ENCODE data around the gene LIF. TPM values are rescaled to one million over a fixed set of nuclear protein-coding genes. Genes with fewer than 3 reads are reported as not detected.

Gene LIF
- total RNA-seq, 4 donors from 2014 or later: 0.30 to 0.84 (median 0.72) TPM

- TF ChIP-seq EP300 (IDR thresholded peaks at IDR 0.05): no peak
- no peak for TF ChIP-seq POLR2A (IDR thresholded peaks at IDR 0.05)
- TF ChIP-seq CTCF (IDR thresholded peaks at IDR 0.05): no peak
- Histone ChIP-seq H3K9me3 (no peaks in the 10 kb centered on the region), H3K27ac (no peak overlapping the region), H3K27me3 (no peaks in the 10 kb centered on the region), H3K36me3 (no peaks in the 10 kb centered on the region), H3K4me3 (no peak overlapping the region), H3K4me1 (peaks cover 0 to 42% (median 26%) of the 10 kb centered on the region in 4 donors)
- DNase-seq (ENCODE audit: low spot score in 2 of 2): no peak
- 93 to 96% methylated on average over 5 of the region's 5 CpGs for WGBS, 2 donors
Measured at GRCh38 chr22:30198152-30198825, 48.3 kb downstream of the LIF start.

DNA sequence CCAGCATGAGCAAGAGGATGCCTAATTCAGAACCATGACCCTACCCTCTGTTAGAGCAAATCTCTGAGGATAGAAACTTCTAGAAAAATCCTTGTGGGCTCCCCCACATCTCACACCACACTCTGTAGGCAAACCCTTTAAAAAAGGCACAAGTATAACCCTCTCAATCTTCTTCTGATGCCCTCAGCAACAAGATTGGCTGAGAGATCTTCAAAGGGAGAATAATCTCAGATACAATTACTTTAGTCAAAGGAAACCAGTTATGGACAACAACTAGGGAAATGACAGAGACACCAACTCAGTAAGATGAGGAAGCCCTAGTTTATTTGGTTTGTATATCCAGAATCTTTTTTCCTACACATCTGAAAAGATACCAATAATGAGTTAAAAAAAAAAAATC lies 49.2 kb downstream of the LIF start:
- Histone ChIP-seq H3K27me3 (no peaks in the 10 kb centered on the region), H3K4me3 (no peak overlapping the region), H3K4me1 (peaks cover 0 to 34% (median 23%) of the 10 kb centered on the region in 4 donors), H3K9me3 (no peaks in the 10 kb centered on the region), H3K36me3 (no peaks in the 10 kb centered on the region), H3K27ac (peak overlapping the region; percentile 64 to 86 (median 78))
- DNase-seq (ENCODE audit: low spot score in 2 of 2): no peak
- no peak for TF ChIP-seq POLR2A (IDR thresholded peaks at IDR 0.05)
- TF ChIP-seq CTCF (IDR thresholded peaks at IDR 0.05): no peak
- no peak for TF ChIP-seq EP300 (IDR thresholded peaks at IDR 0.05)

DNA sequence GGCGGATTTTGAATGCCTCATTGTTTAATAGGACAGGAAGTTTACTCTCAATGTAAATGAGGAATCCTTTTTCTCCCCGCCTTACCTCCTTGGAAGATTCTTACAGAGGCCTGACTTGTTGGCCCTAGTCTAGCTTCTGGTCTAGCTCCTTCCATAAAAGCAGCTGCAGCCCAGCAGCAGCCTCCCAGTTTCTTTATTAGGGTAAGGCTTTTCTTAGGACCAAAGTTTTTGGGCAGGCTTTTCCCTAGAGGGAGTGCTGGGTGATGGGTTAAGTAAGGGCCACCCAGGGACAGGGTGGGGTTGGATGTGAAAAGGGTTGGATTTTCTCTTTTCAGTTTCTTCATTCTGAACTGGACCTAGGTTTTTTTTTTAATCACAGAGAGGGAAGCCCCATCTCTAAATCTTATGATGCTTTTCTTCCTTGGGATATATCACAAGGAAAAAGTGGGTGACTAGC lies 49.7 kb downstream of the LIF start:
- Histone ChIP-seq H3K4me1 (peaks cover 0 to 31% (median 23%) of the 10 kb centered on the region in 4 donors), H3K4me3 (no peak overlapping the region), H3K36me3 (no peaks in the 10 kb centered on the region), H3K9me3 (no peaks in the 10 kb centered on the region), H3K27me3 (no peaks in the 10 kb centered on the region), H3K27ac (peak overlapping the region; percentile 64 to 86 (median 78))
- TF ChIP-seq EP300 (IDR thresholded peaks at IDR 0.05) (no peak), CTCF (IDR thresholded peaks at IDR 0.05) (no peak), POLR2A (IDR thresholded peaks at IDR 0.05) (no peak)
- WGBS, 2 donors: 9 to 10% methylated on average over 2 of the region's 2 CpGs
- DNase-seq (ENCODE audit: low spot score in 2 of 2): no peak

DNA sequence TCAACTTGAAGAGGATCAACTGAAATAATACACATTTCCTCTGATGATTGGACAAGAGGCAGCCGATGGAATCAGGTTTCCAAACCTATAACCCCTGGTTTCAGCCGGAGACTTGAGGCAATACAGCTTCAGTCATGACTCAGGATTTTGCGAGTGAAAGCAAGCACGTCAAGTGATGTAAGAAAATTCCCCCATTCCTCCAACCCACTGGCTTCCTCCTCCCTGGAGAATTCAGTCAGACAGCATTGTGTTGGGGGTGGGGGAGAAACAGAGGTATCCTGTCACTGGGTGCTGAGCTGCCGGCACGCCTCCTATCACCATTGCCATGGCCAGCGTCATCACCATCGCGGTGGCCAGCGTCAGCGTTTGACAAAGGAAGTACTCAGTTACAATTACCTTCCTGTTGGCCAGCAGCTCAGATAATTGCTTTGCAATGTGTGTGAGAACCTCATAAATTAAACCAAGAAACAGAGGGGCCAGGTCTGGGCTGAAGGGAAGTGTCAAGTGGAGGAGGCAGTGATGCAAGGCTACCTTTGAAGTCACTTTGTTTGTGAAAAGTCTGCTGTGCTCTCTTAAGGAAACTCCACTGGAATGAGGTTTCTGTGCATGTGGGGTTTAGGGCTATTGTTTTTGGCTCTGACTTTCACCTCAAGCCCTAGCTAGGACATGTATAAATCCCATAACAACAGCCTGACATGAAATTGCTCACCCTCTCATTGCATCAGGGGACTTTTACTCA lies 50.2 kb downstream of the LIF start:
- peaks cover 0 to 29% (median 23%) of the 10 kb centered on the region in 4 donors for H3K4me1 ChIP-seq
- TF ChIP-seq CTCF (IDR thresholded peaks at IDR 0.05) (no peak), EP300 (IDR thresholded peaks at IDR 0.05) (peak; percentile 5 to 68), POLR2A (IDR thresholded peaks at IDR 0.05) (no peak)
- H3K27me3 ChIP-seq: no peaks in the 10 kb centered on the region
- DNase-seq (ENCODE audit: low spot score in 2 of 2): peak; percentile 69 to 80
- H3K27ac ChIP-seq: peak overlapping the region; percentile 64 to 86 (median 78)
- 1 to 6% methylated on average over 11 of the region's 11 CpGs for WGBS, 2 donors
- H3K36me3 ChIP-seq: no peaks in the 10 kb centered on the region
- H3K4me3 ChIP-seq: peak overlapping the region in 2 of 4 donors; percentile 8 to 22
- no peaks in the 10 kb centered on the region for H3K9me3 ChIP-seq

All from tibial nerve (tissue), 4 donors.